ENCODE results near the gene CACNA1D.

Gene CACNA1D

DNA sequence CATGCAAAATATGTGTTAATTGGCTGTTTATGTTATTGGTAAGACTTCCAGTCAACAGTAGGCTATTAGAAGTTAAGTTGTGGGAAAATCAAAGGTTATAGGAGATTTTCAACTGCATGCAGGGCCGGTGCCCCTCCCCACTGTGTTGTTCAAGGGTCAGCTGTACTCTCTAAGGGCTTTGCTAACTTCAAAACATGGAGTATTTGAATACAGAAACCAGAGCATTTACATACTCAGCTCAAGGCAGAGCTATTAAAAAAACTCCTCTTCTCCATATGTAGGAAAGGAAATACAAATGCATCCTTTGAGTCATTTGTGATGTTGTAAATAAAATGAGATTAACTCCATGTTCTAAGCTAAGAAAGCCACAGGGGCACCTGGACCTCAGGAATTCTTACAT lies 368.7 kb downstream of the CACNA1D start:
- no peak for DNase-seq
